Activated CD4-positive, alpha-beta T cell treated with anti-CD3 and anti-CD28 coated beads, Interleukin-2, amount 50 U/mL, for 48 hours (primary cell): ENCODE data around the gene TAF1C.

ENCODE experiments used
- DNase-seq, 2 experiments: peaks; one replicate each; pipeline ENCODE4 v3.0.0-alpha.2; 2020

The TAF1C gene

DNA sequence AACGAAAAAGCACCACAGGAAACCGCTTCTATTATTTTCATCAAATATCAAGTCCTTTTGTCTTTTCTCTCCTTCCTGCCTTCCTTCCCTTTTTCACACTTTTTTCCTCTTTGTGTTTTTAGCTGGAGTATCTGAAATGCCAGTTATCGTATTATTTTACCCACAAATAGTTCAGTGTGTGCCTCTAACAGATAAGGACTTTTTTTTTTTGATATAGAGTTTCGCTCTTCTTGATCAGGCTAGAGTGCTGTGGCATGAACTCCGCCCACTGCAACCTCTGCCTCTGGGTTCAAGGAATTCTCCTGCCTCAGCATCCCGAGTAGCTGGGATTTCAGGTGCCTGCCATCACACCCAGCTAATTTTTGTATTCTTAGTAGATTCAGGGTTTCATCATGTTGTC, 31.1 kb downstream of the TAF1C start:
- DNase-seq: no peak

DNA sequence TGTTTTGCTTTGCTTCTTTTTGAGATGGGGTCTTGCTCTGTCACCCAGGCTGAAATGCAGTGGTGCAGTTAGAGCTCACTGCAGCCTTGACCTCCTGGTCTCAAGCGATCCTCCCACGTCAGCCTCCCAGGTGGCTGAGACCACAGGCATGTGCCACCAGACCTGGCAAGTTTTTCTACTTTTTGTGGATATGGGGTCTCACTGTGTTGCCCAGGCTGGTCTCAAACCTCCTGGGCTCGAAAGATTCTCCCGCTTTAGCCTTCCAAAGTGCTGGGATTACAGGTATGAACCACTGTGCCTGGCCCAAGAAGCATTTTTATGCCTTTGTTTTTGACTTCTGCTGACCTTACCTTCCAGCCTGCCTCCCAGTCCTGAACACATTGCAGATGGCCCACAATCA, 31.6 kb downstream of the TAF1C start:
- DNase-seq: no peak

DNA sequence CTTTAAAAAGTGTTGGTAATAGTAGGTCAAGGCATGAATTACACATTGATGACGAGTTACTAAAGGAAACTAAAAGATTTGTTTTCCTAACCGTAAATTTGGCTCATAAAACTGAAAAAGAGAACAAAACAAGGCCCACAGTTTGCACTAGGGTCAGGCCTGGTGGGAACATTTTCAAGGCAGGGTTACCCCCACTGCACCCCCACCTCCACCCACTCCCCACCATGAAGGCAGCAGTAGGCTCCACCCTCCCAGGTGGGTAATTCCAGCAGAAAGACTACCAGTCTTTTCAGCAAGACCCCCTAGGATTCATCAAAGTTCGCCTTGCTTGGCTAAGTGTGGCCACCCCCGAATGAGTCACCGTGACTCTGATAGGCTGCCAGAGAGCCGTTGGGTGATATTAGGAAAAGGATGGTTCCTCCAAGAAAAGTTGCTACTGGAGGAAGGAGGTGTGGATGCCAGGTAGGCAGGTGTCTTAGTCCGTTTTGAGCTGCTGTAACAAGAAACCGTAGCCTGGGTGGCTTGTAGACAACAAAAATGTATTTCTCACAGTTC, 33.1 kb downstream of the TAF1C start:
- no peak for DNase-seq

DNA sequence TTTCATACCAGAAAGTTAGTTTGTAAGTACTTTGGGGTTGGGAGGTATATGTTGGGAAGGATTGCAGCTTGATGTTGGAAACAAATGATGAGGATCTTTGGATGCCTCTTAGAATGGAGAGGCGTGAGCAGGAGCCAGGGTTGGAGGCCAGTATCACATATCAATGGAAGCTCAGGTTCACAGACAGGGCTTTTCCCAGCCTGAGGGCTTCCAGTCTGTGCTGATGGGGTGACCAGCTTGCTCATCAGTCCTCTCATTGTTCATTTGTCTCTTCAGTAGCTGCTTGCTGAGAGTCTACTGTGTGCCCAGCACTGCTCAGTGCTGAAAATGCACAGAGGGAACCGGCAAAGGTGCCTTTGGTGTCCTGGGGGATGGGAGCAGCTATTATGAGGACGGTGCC, 35.9 kb downstream of the TAF1C start:
- DNase-seq: no peak

DNA sequence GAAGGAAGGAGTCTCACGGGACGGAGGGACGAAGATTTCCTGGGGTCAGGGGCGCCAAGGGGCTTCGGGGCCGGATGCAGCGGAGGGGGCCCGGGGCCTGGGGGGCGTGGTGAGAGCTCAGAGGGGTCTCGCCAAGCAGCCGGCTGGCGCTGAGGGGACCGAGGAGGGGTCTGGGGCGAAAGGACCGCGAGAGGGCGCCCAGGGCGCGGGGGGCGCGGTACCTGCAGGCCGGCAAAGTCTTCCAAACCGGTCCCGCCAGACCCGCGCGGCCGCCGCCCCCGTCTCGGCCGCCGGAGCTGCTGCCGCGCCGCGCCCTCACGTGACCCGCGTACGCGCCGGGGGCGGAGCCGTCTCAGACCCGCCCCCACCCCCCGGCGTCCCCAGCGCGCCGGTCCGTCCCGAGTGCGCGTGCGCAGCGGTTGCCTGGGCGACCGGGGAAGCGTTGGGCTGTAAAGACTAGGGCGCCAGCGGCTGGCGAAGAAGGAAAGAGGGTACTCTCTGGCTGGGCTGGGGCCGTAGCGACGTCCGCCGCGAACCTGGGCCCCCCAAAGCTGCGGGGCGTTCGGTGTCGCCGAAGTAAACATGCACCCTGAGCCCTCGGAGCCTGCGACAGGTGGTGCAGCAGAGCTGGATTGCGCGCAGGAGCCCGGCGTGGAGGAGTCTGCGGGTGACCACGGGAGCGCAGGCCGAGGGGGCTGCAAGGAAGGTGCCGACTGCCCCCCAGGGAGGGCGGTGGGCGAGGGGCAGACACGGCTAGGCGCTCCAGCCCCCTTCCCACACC, 41.8 kb downstream of the TAF1C start, which contains the start of the genes DNAAF1 and HSDL1:
DNAAF1 (plus strand) TSS at position 450 of the 781 bp plus-strand sequence; CDS start at position 583, 133 bp downstream.
HSDL1 (minus strand) TSS at position 319 of the 781 bp plus-strand sequence. CDS start 13,856 bp downstream, outside the sequence.
- DNase-seq: peak; percentile 92

DNA sequence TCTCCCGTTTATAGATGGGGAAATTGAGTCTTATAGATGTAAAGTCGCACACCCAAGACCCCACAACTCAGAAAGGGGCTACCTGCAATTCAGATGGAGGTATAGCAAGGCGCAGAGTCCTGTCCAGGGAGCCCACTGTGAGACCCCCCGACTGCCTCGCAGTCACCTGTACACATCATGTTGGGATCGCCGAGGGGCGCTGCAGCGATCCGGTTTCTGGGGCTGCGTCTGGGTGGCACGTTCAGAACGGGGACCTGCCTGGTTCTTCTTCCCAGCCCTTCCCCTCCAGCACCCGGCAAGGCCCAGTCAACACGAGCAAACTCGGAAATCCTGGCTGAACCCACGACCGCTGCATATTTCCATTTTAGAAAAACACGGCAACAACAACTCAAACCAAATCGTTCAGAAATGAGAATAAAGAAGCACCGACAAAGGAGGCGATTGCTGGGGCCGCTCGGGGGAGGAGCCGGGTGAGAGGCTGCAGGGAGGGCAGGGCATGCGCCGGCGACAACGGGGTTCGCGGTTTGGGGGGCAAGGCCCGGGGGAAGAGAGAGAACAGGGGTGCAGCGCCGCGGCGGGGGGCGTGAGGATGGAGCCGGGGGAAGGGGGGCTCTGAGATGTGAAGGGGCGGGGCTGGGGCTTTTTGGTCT, 42.5 kb downstream of the TAF1C start:
- peak; percentile 50 to 61 for DNase-seq

DNA sequence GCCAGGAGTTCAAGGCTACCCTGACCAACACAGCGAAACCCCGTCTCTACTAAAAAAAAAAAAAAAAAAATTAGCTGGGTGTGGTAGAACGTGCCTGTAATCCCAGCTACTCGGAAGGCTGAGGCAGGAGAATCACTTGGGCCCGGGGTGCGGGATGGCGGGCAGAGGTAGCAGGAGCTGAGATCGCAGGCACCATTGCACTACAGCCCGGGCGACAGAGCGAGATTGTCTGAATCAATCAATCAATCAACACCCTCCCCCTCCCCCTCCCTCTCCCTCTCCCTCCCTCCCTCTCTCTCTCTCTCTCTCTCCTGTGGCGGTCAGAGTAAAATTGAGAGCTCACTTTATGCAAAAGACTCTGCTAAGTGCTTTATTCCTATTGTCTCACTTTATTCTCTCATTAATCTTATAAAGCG, 43.1 kb downstream of the TAF1C start:
- no peak for DNase-seq

DNA sequence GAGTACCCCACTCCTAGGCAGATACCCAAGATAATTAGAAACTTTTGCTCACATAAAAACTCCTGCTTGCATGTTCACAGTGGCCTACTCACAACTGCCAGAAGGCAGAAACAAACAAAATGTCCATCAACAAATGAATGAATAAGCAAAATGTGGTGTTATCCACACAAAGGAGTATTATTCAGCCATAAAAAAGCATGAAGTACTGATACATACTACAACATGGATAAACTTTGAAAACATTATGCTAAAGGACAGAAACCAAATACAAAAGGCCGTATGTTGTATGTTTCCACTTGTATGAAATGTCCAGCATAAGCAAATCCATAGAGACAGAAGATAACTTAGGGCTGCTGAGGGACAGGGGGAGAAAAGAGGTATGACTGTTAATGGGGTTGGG, 43.8 kb downstream of the TAF1C start:
- no peak for DNase-seq

DNA sequence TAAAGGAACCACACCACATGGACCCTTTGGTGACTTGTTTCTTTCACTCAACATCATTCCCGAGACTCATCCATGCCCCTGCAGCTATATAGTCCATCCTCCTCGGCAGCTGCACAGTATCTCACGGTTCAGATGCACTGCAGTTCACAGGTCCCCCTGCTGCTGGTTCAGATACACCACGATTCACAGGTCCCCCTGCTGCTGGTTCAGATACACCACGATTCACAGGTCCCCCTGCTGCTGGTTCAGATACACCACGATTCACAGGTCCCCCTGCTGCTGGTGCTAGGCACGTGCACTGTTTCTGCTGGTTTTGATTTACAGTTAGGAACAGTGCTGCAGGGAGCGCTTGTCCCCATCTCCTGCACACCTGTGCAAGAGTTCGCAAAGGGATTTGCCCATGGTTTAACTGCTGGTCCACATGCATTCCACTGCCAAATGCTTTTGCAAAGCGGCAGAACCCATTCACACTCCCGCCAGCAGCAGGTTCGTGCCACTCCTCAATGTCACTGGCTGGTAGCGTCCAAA, 45.6 kb downstream of the TAF1C start:
- no peak for DNase-seq

DNA sequence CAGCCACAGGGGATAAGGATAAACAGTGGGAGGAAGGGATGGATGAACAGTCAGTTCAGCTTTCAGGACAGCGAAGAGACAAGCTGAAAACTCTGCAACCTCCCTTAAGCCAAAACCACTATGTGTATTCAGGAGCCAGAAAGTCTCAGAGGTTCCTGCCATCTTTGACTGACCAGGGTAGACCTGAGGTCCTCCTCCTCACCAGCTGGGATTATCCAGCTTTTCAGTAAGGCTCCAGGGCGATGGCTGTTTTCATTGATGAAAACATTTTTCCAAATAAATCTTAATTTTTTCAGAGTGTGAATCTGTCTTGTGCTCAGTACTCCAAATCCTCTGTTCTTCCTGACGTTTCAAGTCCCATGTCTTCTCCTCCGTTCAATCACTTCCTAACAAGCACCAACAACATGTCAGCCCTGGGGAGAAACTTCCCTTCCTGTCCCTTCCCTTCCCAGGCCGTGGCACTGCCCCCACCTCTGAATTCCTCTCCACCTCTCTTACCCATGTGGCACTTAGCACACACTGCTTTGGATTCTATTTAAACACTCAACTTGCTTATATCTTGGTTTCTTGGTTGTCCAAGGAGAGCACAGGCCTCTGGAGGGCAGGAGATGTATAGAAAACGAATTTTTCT, 47.1 kb downstream of the TAF1C start:
- DNase-seq: no peak

DNA sequence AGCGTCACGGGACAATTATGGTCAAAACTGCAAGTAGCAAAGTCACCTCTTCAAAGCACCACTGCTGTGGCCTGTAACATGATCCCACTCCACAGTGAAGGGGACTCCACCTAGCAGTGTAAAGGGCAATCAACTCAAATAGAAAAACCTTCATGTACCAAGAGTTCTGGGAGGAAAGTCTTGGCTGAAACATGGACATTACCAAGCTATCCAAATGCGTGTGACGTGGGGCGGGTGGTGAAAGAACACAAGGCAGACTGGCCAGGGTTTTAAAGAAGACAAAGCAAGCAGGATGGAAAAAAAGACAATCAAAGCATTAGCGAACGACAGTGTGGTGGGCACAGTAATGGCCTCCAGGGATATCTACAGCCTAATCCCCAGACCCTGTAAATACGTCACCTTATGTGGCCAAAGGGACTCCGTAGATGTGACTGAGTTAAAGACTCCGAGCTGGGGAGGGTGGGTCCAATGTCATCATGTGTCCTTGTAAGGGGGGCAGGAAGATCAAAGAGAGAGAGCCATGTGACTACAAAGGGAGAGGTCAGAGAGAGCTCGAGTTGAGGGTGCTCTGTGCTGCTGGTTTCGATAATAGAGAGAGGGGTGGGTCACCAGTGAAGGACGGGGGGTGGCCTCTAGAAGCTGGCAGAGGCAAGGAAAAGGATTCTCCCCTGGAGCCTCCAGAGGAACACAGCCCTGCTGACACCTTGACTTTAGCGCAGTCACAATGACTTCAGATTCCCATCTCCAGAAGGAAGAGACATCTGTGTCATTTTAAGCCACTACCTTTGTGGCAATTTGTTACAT, 47.8 kb downstream of the TAF1C start:
- DNase-seq: peak; percentile 36 to 48

DNA sequence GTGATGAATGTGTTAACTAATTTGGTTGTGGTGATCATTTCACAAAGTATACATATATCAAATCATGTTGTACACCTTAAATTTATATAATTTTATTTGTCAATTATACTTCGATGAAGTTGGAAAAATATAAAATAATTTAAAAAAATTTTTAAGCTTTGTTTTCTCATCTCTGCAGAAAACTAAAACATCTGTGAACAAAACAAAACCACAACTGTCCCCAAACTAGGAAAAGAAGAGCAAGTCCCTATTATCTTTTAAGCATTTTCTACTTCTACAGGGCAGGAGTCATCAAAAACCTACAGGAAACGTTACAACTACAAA, 48.4 kb downstream of the TAF1C start:
- no peak for DNase-seq

DNA sequence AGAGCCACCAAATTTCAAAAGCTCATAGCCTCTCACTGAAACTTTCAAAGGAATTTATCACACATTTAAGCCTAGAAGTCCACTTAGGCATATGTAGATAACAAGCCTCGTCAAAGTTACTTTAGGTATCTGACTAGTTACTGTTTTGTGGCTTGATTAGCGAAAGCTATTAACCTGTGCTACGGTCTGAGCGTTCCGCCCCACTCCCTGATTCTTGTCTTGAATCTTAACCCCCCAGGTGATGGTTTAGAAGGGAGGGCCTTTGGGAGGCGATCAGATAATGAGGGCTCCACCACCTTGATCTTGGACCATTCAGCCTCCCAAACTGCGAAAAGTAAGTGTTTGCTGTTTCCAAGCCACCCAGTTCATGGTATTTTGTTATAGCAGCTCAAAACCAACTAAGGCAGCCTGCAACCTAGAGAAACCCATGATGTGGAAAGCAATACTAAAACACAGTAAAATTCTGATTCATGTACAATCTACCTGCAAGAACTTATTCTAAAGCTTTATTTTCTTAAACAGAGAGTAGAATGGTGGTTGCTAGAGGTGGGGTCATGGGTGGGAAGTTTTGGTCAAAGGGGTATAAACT, 49.0 kb downstream of the TAF1C start:
- no peak for DNase-seq

DNA sequence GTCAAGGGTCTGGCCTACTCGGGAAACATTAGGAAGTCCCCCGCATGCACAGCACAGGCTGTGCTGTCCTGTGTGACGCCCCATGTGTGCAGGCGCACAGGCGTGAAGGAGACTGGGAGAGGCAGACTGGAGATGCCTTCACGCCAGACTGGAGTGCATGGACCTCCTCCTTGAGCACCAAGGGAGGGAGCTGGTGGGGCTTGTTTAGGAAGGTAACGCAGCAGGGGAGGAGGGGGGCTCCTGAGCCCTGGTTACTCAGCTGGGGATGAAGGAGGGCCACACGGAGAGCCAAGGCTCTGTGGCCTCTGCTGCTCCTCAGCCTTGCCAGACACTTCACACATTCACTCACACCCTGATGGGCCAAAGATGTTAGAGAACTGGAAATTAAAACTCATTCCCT, 49.6 kb downstream of the TAF1C start:
- no peak for DNase-seq

DNA sequence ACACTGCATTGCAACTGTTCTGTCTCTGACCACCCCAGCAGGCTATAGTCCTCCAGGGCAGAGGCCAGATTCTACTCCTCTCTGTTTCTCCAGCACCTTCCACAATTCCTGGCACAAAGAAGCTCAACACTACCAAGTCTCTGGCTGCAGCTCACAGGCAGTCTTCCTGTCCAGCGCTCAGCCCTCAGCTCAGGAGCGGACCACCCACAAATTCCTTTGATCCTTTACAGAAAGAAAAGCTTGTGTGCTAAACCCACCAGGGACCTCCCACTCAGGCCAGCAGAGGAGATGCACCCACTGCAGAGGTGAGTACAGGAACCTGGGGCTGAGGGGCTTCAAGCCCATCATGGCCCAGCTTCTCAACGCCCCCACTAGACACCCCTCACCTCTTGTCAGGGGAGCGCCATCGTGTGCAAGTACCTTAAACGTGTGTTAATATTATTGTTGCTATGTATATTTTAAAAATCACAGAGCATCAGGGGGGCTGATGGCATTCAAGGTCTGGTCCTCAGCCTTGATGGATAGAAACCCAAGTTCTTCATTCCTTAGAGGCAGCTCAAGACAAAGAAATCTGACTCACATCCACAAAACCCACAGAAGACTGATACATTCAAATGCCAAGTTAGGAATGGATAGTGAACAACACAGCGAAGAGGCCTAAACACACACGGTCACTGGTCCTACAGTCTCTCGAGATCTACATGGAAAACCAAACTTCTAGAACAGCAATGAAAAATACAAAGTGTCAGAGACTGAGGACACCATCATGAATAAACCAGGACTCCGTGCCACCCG, 50.3 kb downstream of the TAF1C start:
- no peak for DNase-seq

DNA sequence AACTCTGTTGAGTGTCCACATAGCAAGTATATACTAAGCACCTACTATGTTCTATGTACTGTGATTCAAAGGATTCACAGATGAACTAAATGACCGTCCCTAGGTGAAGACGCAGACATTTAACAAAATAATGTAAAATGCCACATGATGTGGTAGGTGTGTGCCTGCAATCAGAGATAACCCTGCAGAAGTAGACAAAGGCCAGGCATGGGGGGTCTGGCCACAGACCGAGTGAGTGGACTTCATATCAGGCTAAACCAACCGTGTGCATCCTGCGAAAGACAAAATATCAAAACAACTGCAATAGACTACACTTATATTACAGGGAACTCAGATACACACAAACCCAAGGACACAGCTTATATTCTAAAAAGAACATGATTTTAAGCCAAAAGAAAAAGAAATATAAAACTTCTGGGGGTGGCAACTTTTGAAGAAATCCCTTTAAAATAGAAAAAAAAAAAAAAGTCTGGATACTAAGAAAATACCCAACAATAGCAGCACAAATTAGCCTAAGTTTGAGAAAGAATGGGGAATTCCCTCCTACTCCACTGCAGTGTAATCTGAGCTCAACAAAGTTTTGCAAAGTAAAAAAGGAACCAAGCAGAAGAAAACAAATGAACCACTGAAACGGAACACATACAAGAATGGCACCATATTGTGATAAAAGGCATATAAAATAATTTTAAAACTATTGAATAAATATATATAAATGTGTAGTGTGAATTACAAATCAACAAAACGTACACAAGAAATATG, 54.2 kb downstream of the TAF1C start:
- DNase-seq: no peak

DNA sequence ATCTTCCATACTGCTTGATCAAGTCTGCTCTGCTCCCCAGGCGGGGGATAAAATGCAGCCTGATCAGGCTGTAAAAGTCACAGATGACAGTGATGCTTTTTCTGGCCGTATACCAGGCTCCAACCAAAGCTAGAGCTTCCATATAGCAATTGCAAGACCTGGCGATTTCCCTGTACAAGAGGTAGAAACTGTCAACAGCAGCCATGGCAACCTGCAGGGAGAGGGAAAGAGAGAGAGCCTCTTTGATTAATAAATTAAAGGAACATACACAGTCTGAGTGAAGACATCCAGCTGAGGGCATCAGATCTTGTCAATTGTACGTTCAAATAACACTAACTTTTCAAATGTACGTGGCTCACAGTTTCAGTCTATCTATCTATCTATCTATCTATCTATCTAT, 55.7 kb downstream of the TAF1C start:
- no peak for DNase-seq
